Hematopoietic multipotent progenitor cell (in vitro differentiated cells): Measurements from ENCODE around the gene KLHL14. TPM values are rescaled to one million over a fixed set of nuclear protein-coding genes. Genes with fewer than 3 reads are reported as not detected.
"Not testable (repeated sequence)": the region's sequence is repeated elsewhere in the genome, so short reads cannot be mapped to it uniquely, and the experiment has no call there.

ENCODE experiments used
- DNase-seq, 3 donors: peaks; one replicate each; pipeline ENCODE4 v3.0.0-alpha.2; 2011 to 2015; ENCODE audit warnings: low read depth in 2 of 3, low spot score in 2 of 3
- total RNA-seq: library from RNA; depleted of rRNA; stranded (reverse); fragments of >200 nt; gene quantifications from one replicate; pipeline ENCODE4 v1.2.3, GENCODE V29; 2012

KLHL14 gene
- total RNA-seq: 0.27 TPM

GRCh38 chr18:32772581-32773381, at the start of gene KLHL14:
KLHL14 (minus strand) TSS chr18:32773023; CDS start chr18:32770591, 2,432 bp downstream.
- DNase-seq: peak in 1 of 3 donors; percentile 11

- no peak for DNase-seq
Measured at GRCh38 chr18:32822197-32822596, 49.4 kb upstream of the KLHL14 start.

DNA sequence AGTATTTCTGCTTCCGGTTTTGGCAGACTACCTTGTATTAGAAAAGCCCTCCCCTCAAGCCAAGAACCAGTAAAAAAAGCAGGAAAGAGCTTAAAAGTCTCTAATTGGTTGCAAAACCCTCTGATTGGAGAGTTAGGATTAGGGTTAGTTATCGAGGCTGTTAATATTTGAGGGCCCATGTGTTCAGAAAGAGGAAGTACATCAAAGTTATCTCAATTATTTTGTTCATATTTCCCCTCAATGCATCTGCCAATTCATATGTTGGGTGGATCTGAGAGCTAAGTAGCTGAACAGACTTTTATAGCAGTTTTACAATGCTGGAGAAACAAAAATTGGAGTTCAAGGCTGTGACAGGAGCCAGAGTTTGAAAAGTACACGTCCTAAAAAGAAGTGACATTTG, 43.1 kb upstream of the KLHL14 start:
- no peak for DNase-seq

GRCh38 chr18:32812342-32812741, 39.5 kb upstream of the KLHL14 start:
- DNase-seq: no peak

- no peak for DNase-seq
Measured at GRCh38 chr18:32810314-32810713, 37.5 kb upstream of the KLHL14 start.

DNA sequence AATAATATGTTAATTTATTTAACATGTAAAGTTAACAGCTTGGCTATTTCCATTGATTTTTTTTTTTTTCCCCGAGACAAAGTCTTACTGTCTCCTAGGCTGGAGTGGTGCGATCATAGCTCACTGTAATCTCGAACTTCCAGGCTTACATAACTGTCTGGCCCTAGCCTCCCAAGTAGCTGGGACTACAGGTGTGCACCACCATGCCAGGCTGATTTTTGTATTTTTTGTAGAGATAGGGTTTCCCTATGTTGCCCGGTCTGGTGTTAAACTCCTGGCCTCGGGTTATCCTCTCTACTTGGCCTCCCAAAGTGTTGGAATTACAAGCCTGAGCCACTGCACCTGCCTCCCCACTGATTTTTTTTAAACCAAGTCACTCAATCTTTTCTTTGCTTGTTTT, 32.5 kb upstream of the KLHL14 start:
- no peak for DNase-seq

GRCh38 chr18:32804134-32804888, 31.5 kb upstream of the KLHL14 start:
- no peak for DNase-seq

- DNase-seq: peak in 1 of 3 donors; percentile 1
Measured at GRCh38 chr18:32803568-32803967, 30.7 kb upstream of the KLHL14 start.

GRCh38 chr18:32802591-32803451, 30.0 kb upstream of the KLHL14 start:
- DNase-seq: no peak

- DNase-seq: no peak
Measured at GRCh38 chr18:32801228-32801627, 28.4 kb upstream of the KLHL14 start.

GRCh38 chr18:32798209-32798960, 25.6 kb upstream of the KLHL14 start:
- DNase-seq: no peak

- not testable (repeated sequence) for DNase-seq
Measured at GRCh38 chr18:32794667-32795066, 21.8 kb upstream of the KLHL14 start.

DNA sequence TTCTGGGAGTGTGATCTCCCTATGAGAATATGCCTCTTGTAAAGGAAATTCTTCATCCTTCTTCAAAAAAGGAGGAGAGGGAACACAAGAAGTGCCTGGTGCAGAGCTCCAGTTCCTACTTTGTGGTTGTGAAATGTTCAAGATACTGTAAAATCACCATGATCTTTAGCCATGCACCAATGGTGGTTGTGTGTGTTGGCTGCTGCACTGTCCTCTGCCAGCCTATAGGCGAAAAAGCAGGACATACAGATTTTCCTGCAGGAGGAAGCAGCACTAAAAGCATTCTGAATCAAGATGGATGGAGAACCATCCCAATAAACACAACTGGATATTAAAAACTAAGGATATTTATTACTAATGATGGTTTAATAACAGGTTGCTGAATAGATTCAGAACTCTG, 6.2 kb upstream of the KLHL14 start:
- no peak for DNase-seq

- DNase-seq: no peak
Measured at GRCh38 chr18:32777049-32777448, 4.2 kb upstream of the KLHL14 start.

- DNase-seq: no peak
Measured at GRCh38 chr18:32776561-32776960, 3.7 kb upstream of the KLHL14 start.

- no peak for DNase-seq
Measured at GRCh38 chr18:32775628-32776027, 2.8 kb upstream of the KLHL14 start.

DNA sequence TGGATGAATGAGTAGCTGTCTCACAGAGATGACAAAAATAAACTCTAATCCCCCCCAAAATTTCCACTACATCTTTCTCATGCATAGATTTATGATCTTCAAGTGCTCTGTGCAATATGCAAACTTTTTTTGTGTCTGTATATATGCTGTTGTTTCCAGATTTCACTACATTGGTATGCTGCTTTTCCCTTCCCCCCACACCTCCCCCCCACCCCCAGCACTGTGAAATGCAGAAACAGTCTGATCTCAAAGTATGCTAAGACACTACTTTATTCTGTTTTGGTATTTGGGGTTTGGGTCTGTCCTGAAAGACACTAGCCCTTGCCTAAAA, 524 bp upstream of the KLHL14 start:
- no peak for DNase-seq

DNA sequence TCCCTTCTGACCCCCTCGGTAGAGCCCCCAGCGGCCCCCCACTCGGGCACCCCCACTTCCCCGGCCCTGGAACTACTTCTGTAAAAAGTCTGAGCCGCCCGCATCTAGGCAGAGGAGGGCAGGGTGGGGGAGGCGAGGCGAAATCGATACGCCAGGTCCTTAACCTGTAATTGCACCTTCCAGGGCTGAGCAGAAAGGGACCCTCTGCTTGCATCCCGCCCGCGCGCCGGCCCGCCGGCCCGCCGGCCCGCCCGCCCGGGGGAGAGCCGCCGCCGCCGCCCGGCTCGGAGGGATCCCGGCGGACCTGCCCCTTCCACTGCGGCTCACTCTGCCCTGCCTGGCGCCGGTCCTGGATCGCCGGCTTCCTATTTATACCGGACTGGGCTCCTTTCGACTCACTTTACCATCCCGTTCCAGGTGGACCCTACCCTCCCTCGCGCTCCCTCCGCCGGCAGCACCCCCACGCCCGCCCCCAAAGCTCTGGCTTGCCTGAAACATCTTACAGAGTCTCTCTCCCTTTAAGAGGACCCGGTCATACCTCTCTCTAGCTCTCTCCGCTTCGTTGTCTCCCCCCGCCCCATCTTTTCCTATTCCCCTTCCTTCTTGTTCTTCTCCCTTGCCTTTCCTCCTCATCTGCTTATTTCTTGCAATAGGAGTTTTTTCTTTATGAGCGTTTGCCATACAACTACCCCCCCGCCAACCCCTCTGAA, 797 bp downstream of the KLHL14 start:
- DNase-seq: no peak

DNA sequence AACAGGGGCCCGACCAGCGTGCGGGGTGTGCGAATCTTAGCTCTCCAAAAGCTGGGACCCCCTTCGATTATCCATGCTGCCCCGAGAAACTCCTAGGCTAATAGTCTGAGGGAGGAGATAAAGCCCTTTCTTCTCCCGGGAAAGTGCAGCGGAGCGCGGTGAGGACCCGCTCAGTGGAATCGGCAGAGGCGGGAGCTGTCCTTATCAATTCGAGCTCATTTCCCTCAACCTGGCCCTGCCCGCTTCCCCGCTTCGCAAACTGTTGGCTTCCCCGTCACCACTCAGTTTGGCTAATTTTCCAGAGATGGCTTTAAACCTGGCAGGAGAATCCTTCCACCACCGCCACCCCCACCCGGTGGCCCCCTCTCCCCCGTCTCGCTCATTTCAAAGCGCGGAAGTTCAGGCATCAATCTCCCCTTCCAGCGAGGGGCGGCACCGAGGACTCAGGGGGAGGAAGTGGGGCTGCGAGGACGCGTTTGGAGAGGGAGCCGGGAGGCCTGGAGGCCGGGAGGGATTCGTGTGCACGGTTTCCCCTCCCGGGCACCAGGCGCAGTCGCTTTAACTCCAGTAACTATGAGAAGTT, 1.6 kb downstream of the KLHL14 start:
- DNase-seq: peak in 1 of 3 donors; percentile 15
